Measurements from ENCODE around the gene ANO1. TPM values are rescaled to one million over a fixed set of nuclear protein-coding genes. Genes with fewer than 3 reads are reported as not detected.

Gene ANO1
- polyA plus RNA-seq, 4 donors: 1.1 to 8.3 (median 2.9) TPM; not detected in 1

GRCh38 chr11:70161043-70161625 is 83.0 kb downstream of the ANO1 start:
- Histone ChIP-seq H3K27ac (ENCODE audit: low read depth in 1 of 3, low read length in 2 of 3) (no peak overlapping the region), H3K9me3 (ENCODE audit: control insufficient read depth in 2 of 2, insufficient read depth in 1 of 2, low read depth in 1 of 2, low read length in 1 of 2) (peaks cover 0 to 3% of the 10 kb centered on the region in 2 donors), H3K4me1 (ENCODE audit: control insufficient read depth in 3 of 3, insufficient read depth in 2 of 3, low read depth in 1 of 3, low read length in 2 of 3) (no peaks in the 10 kb centered on the region), H3K36me3 (ENCODE audit: control insufficient read depth in 3 of 3, insufficient read depth in 2 of 3, low read depth in 1 of 3, low read length in 3 of 3) (no peaks in the 10 kb centered on the region), H3K27me3 (ENCODE audit: control insufficient read depth in 3 of 3, insufficient read depth in 3 of 3, low read length in 3 of 3) (peaks cover 0 to 1% (median 0%) of the 10 kb centered on the region in 3 donors), H3K4me3 (ENCODE audit: low read depth in 1 of 3, low read length in 3 of 3) (no peak overlapping the region)
- FAIRE-seq (no peak), DNase-seq (no peak)
- WGBS, 3 donors: 88 to 91% (median 88%) methylated on average over 17 of the region's 17 CpGs

- H3K9me3 ChIP-seq (ENCODE audit: control insufficient read depth in 2 of 2, insufficient read depth in 1 of 2, low read depth in 1 of 2, low read length in 1 of 2): no peaks in the 10 kb centered on the region
- H3K27ac ChIP-seq (ENCODE audit: low read depth in 1 of 3, low read length in 2 of 3): no peak overlapping the region
- WGBS, 3 donors: 83 to 86% (median 86%) methylated on average over 10 of the region's 10 CpGs
- FAIRE-seq (no peak), DNase-seq (no peak)
- H3K4me3 ChIP-seq (ENCODE audit: low read depth in 1 of 3, low read length in 3 of 3): no peak overlapping the region
- no peaks in the 10 kb centered on the region for H3K36me3 ChIP-seq (ENCODE audit: control insufficient read depth in 3 of 3, insufficient read depth in 2 of 3, low read depth in 1 of 3, low read length in 3 of 3)
- peaks cover 0 to 2% (median 0%) of the 10 kb centered on the region in 3 donors for H3K27me3 ChIP-seq (ENCODE audit: control insufficient read depth in 3 of 3, insufficient read depth in 3 of 3, low read length in 3 of 3)
- no peaks in the 10 kb centered on the region for H3K4me1 ChIP-seq (ENCODE audit: control insufficient read depth in 3 of 3, insufficient read depth in 2 of 3, low read depth in 1 of 3, low read length in 2 of 3)
Measured at GRCh38 chr11:70164705-70165104, 86.6 kb downstream of the ANO1 start.

GRCh38 chr11:70167120-70167519 is 89.0 kb downstream of the ANO1 start:
- 72 to 84% (median 77%) methylated on average over 8 to 9 of the region's 9 CpGs for WGBS, 3 donors
- no peak for FAIRE-seq
- no peaks in the 10 kb centered on the region for H3K36me3 ChIP-seq (ENCODE audit: control insufficient read depth in 3 of 3, insufficient read depth in 2 of 3, low read depth in 1 of 3, low read length in 3 of 3)

GRCh38 chr11:70167723-70168404 is 89.7 kb downstream of the ANO1 start:
- peaks cover 0 to 2% (median 0%) of the 10 kb centered on the region in 3 donors for H3K27me3 ChIP-seq (ENCODE audit: control insufficient read depth in 3 of 3, insufficient read depth in 3 of 3, low read length in 3 of 3)
- WGBS, 3 donors: 80 to 88% (median 82%) methylated on average over 16 to 17 of the region's 17 CpGs
- FAIRE-seq (no peak), DNase-seq (no peak)
- no peak overlapping the region for H3K27ac ChIP-seq (ENCODE audit: low read depth in 1 of 3, low read length in 2 of 3)
- H3K4me3 ChIP-seq (ENCODE audit: low read depth in 1 of 3, low read length in 3 of 3): no peak overlapping the region
- H3K4me1 ChIP-seq (ENCODE audit: control insufficient read depth in 3 of 3, insufficient read depth in 2 of 3, low read depth in 1 of 3, low read length in 2 of 3): no peaks in the 10 kb centered on the region
- no peaks in the 10 kb centered on the region for H3K36me3 ChIP-seq (ENCODE audit: control insufficient read depth in 3 of 3, insufficient read depth in 2 of 3, low read depth in 1 of 3, low read length in 3 of 3)
- H3K9me3 ChIP-seq (ENCODE audit: control insufficient read depth in 2 of 2, insufficient read depth in 1 of 2, low read depth in 1 of 2, low read length in 1 of 2): no peaks in the 10 kb centered on the region

More at GRCh38 chr11:70167120-70167519, 89.0 kb downstream of the ANO1 start:
- no peak for DNase-seq
- no peaks in the 10 kb centered on the region for H3K4me1 ChIP-seq (ENCODE audit: control insufficient read depth in 3 of 3, insufficient read depth in 2 of 3, low read depth in 1 of 3, low read length in 2 of 3)
- H3K27ac ChIP-seq (ENCODE audit: low read depth in 1 of 3, low read length in 2 of 3): no peak overlapping the region
- peaks cover 0 to 2% (median 0%) of the 10 kb centered on the region in 3 donors for H3K27me3 ChIP-seq (ENCODE audit: control insufficient read depth in 3 of 3, insufficient read depth in 3 of 3, low read length in 3 of 3)
- H3K9me3 ChIP-seq (ENCODE audit: control insufficient read depth in 2 of 2, insufficient read depth in 1 of 2, low read depth in 1 of 2, low read length in 1 of 2): no peaks in the 10 kb centered on the region
- H3K4me3 ChIP-seq (ENCODE audit: low read depth in 1 of 3, low read length in 3 of 3): no peak overlapping the region

- Histone ChIP-seq H3K27ac (ENCODE audit: low read depth in 1 of 3, low read length in 2 of 3) (no peak overlapping the region), H3K27me3 (ENCODE audit: control insufficient read depth in 3 of 3, insufficient read depth in 3 of 3, low read length in 3 of 3) (peaks cover 0 to 2% (median 0%) of the 10 kb centered on the region in 3 donors), H3K4me3 (ENCODE audit: low read depth in 1 of 3, low read length in 3 of 3) (no peak overlapping the region), H3K4me1 (ENCODE audit: control insufficient read depth in 3 of 3, insufficient read depth in 2 of 3, low read depth in 1 of 3, low read length in 2 of 3) (no peaks in the 10 kb centered on the region), H3K36me3 (ENCODE audit: control insufficient read depth in 3 of 3, insufficient read depth in 2 of 3, low read depth in 1 of 3, low read length in 3 of 3) (no peaks in the 10 kb centered on the region), H3K9me3 (ENCODE audit: control insufficient read depth in 2 of 2, insufficient read depth in 1 of 2, low read depth in 1 of 2, low read length in 1 of 2) (no peaks in the 10 kb centered on the region)
- DNase-seq (no peak), FAIRE-seq (no peak)
- 72 to 89% (median 77%) methylated on average over 6 of the region's 6 CpGs for WGBS, 3 donors
Measured at GRCh38 chr11:70168405-70168754, 90.3 kb downstream of the ANO1 start.

GRCh38 chr11:70169127-70169526 is 91.0 kb downstream of the ANO1 start:
- H3K4me1 ChIP-seq (ENCODE audit: control insufficient read depth in 3 of 3, insufficient read depth in 2 of 3, low read depth in 1 of 3, low read length in 2 of 3): no peaks in the 10 kb centered on the region
- DNase-seq: no peak
- WGBS, 3 donors: 49 to 62% (median 56%) methylated on average over 11 of the region's 11 CpGs
- H3K4me3 ChIP-seq (ENCODE audit: low read depth in 1 of 3, low read length in 3 of 3): no peak overlapping the region
- no peak overlapping the region for H3K27ac ChIP-seq (ENCODE audit: low read depth in 1 of 3, low read length in 2 of 3)
- peaks cover 0 to 2% (median 0%) of the 10 kb centered on the region in 3 donors for H3K27me3 ChIP-seq (ENCODE audit: control insufficient read depth in 3 of 3, insufficient read depth in 3 of 3, low read length in 3 of 3)
- no peak for FAIRE-seq
- no peaks in the 10 kb centered on the region for H3K9me3 ChIP-seq (ENCODE audit: control insufficient read depth in 2 of 2, insufficient read depth in 1 of 2, low read depth in 1 of 2, low read length in 1 of 2)
- H3K36me3 ChIP-seq (ENCODE audit: control insufficient read depth in 3 of 3, insufficient read depth in 2 of 3, low read depth in 1 of 3, low read length in 3 of 3): no peaks in the 10 kb centered on the region

GRCh38 chr11:70169632-70170031 is 91.5 kb downstream of the ANO1 start:
- Histone ChIP-seq H3K4me3 (ENCODE audit: low read depth in 1 of 3, low read length in 3 of 3) (no peak overlapping the region), H3K9me3 (ENCODE audit: control insufficient read depth in 2 of 2, insufficient read depth in 1 of 2, low read depth in 1 of 2, low read length in 1 of 2) (no peaks in the 10 kb centered on the region), H3K4me1 (ENCODE audit: control insufficient read depth in 3 of 3, insufficient read depth in 2 of 3, low read depth in 1 of 3, low read length in 2 of 3) (no peaks in the 10 kb centered on the region), H3K27me3 (ENCODE audit: control insufficient read depth in 3 of 3, insufficient read depth in 3 of 3, low read length in 3 of 3) (peaks cover 0 to 2% (median 0%) of the 10 kb centered on the region in 3 donors), H3K36me3 (ENCODE audit: control insufficient read depth in 3 of 3, insufficient read depth in 2 of 3, low read depth in 1 of 3, low read length in 3 of 3) (no peaks in the 10 kb centered on the region), H3K27ac (ENCODE audit: low read depth in 1 of 3, low read length in 2 of 3) (no peak overlapping the region)
- DNase-seq (no peak), FAIRE-seq (no peak)
- WGBS, 3 donors: 62 to 86% (median 73%) methylated on average over 7 to 8 of the region's 8 CpGs

- no peak for FAIRE-seq
- no peak overlapping the region for H3K4me3 ChIP-seq (ENCODE audit: low read depth in 1 of 3, low read length in 3 of 3)
- H3K36me3 ChIP-seq (ENCODE audit: control insufficient read depth in 3 of 3, insufficient read depth in 2 of 3, low read depth in 1 of 3, low read length in 3 of 3): no peaks in the 10 kb centered on the region
- DNase-seq: no peak
- peaks cover 0 to 2% (median 0%) of the 10 kb centered on the region in 3 donors for H3K27me3 ChIP-seq (ENCODE audit: control insufficient read depth in 3 of 3, insufficient read depth in 3 of 3, low read length in 3 of 3)
- no peak overlapping the region for H3K27ac ChIP-seq (ENCODE audit: low read depth in 1 of 3, low read length in 2 of 3)
- no peaks in the 10 kb centered on the region for H3K9me3 ChIP-seq (ENCODE audit: control insufficient read depth in 2 of 2, insufficient read depth in 1 of 2, low read depth in 1 of 2, low read length in 1 of 2)
- no peaks in the 10 kb centered on the region for H3K4me1 ChIP-seq (ENCODE audit: control insufficient read depth in 3 of 3, insufficient read depth in 2 of 3, low read depth in 1 of 3, low read length in 2 of 3)
- WGBS, 3 donors: 84 to 89% (median 88%) methylated on average over 22 of the region's 22 CpGs
Measured at GRCh38 chr11:70170596-70171210, 92.6 kb downstream of the ANO1 start.

All from small intestine (tissue), 7 donors.